ENCODE results near the gene RAVER1. TPM values are rescaled to one million over a fixed set of nuclear protein-coding genes. Genes with fewer than 3 reads are reported as not detected.

Gene RAVER1
- total and polyA plus RNA-seq, 2 of the 13 experiments (the other 11 are each of a cell fraction or from before 2014, with no cell fraction given), result 3.6 to 7.9 TPM

DNA sequence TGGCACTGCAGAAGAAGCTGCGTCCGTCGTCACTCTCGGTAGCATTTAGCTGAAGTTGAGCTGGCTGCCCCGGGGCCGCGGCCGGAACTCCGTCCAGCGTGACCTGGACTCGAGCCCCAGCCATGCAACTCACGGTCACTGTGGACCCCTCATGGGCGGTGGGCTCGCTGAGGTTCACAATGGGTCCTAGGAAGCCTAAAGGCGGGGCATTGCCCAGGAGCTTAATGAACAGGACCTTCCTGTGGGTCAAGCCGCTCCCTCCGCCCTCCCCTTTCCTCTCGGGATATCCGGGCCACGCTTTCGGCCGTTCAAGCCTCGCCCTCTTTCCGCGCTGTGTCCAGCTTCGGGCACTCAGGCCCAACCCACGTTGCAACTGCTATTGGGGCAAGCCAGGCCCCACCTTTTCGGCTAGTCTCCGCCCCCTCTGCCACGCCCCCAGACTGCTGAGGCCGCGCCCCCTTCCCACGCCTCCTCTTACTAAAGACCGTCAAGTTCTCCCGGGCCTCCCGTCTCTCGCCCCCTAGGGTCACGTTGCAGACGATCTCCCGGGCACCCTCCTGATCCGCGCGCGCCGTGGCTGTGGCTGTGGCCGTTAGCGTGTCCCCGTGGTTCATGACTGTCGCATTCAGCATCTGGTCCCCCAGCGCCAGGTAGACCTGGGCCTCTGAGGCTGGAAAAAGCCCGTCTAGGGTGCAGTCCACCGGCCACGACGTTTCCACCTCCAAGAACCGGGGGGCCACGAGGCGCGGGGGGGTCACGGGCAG lies 1.4 kb upstream of the RAVER1 start (continued):
- TF ChIP-seq ZBTB3 (CRISPR knock-in tag; IDR thresholded peaks at IDR 0.05; ENCODE audit: borderline replicate concordance, low read depth) (no peak), PHB2 (IDR thresholded peaks at IDR 0.05; ENCODE audit: partially characterized antibody) (no peak), PHF21A (CRISPR knock-in tag; IDR thresholded peaks at IDR 0.05) (0 out of 2 replicates have a peak, but pooled peaks have one; percentile 44), ATM (IDR thresholded peaks at IDR 0.05; ENCODE audit: borderline replicate concordance) (no peak), CEBPG (CRISPR knock-in tag; IDR thresholded peaks at IDR 0.05) (no peak), NR2F6 (IDR thresholded peaks at IDR 0.05) (no peak), NR2F6 (CRISPR knock-in tag; IDR thresholded peaks at IDR 0.05) (peak; percentile 49; the same call in 1 of the 2 replicates), STAT6 (CRISPR knock-in tag; IDR thresholded peaks at IDR 0.05; ENCODE audit: borderline replicate concordance) (no peak), ZNF703 (CRISPR knock-in tag; IDR thresholded peaks at IDR 0.05; ENCODE audit: borderline replicate concordance) (no peak), GABPA (IDR thresholded peaks at IDR 0.05; ENCODE audit: low read depth, low read length) (peak; percentile 33; the same call in 1 of the 2 replicates), GABPA (CRISPR knock-in tag; IDR thresholded peaks at IDR 0.05; ENCODE audit: low read depth) (peak; percentile 48; the same call in 1 of the 2 replicates), ZNF12 (CRISPR knock-in tag; IDR thresholded peaks at IDR 0.05) (0 out of 2 replicates have a peak, but pooled peaks have one; percentile 17), ZBTB49 (CRISPR knock-in tag; IDR thresholded peaks at IDR 0.05; ENCODE audit: borderline replicate concordance) (no peak), ZNF331 (CRISPR knock-in tag; IDR thresholded peaks at IDR 0.05) (no peak), IKZF4 (CRISPR knock-in tag; IDR thresholded peaks at IDR 0.05; ENCODE audit: borderline replicate concordance, low read depth, not compliant biosample characterization) (no peak), ZNF460 (CRISPR knock-in tag; IDR thresholded peaks at IDR 0.05; ENCODE audit: borderline replicate concordance) (no peak), RAD21 (CRISPR knock-in tag; IDR thresholded peaks at IDR 0.05) (no peak), ZNF639 (CRISPR knock-in tag; conservative IDR thresholded peaks at IDR 0.05) (no peak; the same call in 1 of the 2 replicates)
- TF ChIP-seq, protein P1, sequence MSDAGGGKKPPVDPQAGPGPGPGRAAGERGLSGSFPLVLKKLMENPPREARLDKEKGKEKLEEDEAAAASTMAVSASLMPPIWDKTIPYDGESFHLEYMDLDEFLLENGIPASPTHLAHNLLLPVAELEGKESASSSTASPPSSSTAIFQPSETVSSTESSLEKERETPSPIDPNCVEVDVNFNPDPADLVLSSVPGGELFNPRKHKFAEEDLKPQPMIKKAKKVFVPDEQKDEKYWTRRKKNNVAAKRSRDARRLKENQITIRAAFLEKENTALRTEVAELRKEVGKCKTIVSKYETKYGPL (CRISPR knock-in tag; IDR thresholded peaks at IDR 0.05), result no peak

Data from HepG2 (cell line).